ENCODE data around the gene DNAH9.

The DNAH9 gene

DNA sequence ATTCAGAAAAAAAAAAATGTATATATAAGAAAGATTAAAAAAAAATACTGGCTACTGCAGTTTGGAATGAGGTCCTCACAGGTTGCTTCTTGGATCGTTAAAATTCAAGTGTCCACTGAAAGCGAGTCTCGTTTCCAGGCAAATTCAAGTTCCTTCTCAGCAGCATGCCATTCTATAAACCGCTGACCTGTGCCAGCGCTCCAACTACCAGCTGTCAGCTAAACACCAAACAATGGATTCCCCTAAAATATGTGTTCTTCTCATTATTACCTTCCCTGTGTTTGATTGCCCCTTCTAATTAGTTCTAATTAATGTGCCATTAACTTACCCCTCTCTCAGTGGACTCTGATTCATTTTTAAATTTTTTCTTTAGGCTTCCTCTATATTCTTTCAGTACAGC is 92.4 kb downstream of the DNAH9 start:
- no peaks in the 10 kb centered on the region for H3K9me3 ChIP-seq (replicated peaks in 1 of 11)
- no peaks in the 10 kb centered on the region for H3K4me1 ChIP-seq
- no peak overlapping the region for H3K4me3 ChIP-seq
- no peak overlapping the region for H3K27ac ChIP-seq
- no peaks in the 10 kb centered on the region for H4K20me1 ChIP-seq
- TF ChIP-seq Cebpa-rat (IDR thresholded peaks at IDR 0.05) = no peak
- no peaks in the 10 kb centered on the region for H3K27me3 ChIP-seq
- no peak overlapping the region for H3K9ac ChIP-seq
- no peaks in the 10 kb centered on the region for H3K36me3 ChIP-seq
- no peak overlapping the region for H3K4me2 ChIP-seq

DNA sequence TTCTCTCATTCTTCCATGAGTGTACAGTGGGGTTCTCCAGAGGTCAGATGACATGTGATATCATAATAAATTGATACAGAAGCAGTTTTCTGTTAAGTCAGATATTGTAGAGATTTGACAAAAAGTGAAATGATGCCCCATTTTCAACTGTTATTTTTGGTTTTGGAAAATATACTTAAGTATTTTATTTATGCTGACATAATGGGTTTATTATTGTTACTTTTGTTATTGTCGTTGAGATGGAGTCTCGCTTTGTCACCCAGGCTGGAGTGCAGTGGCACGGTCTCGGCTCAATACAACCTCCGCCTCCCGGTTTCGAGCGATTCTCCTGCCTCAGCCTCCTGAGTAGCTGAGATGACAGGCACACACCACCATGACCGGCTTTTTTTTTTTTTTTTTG is 94.4 kb downstream of the DNAH9 start:
- Histone ChIP-seq H4K20me1 (no peaks in the 10 kb centered on the region), H3K9ac (no peak overlapping the region), H3K9me3 (replicated peaks in 1 of 11) (no peaks in the 10 kb centered on the region), H3K27ac (no peak overlapping the region), H3K27me3 (no peaks in the 10 kb centered on the region), H3K4me1 (no peaks in the 10 kb centered on the region), H3K4me2 (no peak overlapping the region), H3K36me3 (no peaks in the 10 kb centered on the region), H3K4me3 (no peak overlapping the region)
- no peak for TF ChIP-seq Cebpa-rat (IDR thresholded peaks at IDR 0.05)

DNA sequence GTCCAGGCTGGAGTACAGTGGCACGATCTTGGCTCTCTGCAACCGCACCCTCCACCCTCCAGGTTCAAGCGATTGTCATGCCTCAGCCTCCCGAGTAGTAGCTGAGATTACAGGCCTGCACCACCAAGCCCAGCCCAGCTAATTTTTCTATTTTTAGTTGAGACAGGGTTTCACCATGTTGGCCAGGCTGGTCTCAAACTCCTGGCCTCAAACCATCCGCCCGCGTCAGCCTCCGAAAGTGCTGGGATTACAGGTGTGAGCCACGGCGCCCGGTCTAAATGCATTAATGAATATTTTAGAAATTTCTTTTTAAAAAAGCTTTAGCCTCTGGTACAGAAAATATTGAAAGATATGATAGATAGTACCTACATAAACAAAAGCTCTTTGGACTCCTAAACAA is 95.0 kb downstream of the DNAH9 start:
- H4K20me1 ChIP-seq = no peaks in the 10 kb centered on the region
- H3K27ac ChIP-seq = no peak overlapping the region
- no peak overlapping the region for H3K4me3 ChIP-seq
- H3K9ac ChIP-seq = no peak overlapping the region
- H3K27me3 ChIP-seq = no peaks in the 10 kb centered on the region
- TF ChIP-seq Cebpa-rat (IDR thresholded peaks at IDR 0.05) = no peak
- no peaks in the 10 kb centered on the region for H3K9me3 ChIP-seq (replicated peaks in 1 of 11)
- H3K36me3 ChIP-seq = no peaks in the 10 kb centered on the region
- H3K4me1 ChIP-seq = no peaks in the 10 kb centered on the region
- no peak overlapping the region for H3K4me2 ChIP-seq

DNA sequence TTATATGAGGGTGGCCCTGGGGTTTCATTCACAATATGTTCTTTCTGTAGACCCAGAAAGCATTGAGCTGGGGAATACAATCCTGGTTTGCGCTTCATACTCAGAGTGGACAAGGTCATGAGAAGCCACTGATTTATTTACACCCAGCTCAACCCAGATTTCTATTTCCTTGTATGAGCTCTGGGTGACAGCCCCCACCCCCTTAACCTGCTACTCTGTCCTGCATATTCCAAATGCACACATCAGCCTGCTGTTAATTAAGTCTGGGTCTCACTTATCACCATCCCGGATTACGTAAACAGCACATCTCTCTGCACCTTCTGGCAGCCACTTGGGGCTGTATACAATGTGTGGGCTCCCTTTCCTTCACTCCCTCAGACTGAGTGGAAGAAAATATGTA is 102.4 kb downstream of the DNAH9 start:
- H3K36me3 ChIP-seq = no peaks in the 10 kb centered on the region
- no peak for TF ChIP-seq Cebpa-rat (IDR thresholded peaks at IDR 0.05)
- H3K9me3 ChIP-seq (replicated peaks in 1 of 11) = no peaks in the 10 kb centered on the region
- H3K4me2 ChIP-seq = no peak overlapping the region
- no peak overlapping the region for H3K9ac ChIP-seq
- no peaks in the 10 kb centered on the region for H3K27me3 ChIP-seq
- H3K4me3 ChIP-seq = no peak overlapping the region
- H4K20me1 ChIP-seq = no peaks in the 10 kb centered on the region
- H3K4me1 ChIP-seq = peaks cover 0 to 6% (median 0%) of the 10 kb centered on the region in 10 experiments; a peak in 1 of 20 replicates
- no peak overlapping the region for H3K27ac ChIP-seq

DNA sequence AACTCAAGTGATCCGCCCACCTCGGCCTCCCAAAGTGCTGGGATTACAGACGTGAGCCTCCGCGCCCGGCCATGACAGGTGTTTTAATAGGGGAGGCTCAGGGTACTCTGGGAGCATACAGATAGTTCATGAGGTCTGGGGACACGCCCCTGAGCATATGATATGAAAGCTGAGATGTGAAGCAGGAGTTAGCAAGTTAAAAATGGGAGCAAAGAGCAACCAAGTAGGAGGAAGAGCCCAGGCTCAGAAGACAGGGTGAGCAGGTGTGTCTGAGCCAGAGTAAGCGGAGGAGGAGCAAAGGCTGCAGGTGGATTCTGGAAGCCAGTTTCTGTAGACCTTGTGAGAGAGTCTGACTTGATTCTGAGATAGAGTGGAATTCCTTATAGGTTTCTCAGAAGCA is 103.6 kb downstream of the DNAH9 start:
- no peak overlapping the region for H3K27ac ChIP-seq
- H3K4me2 ChIP-seq = no peak overlapping the region
- no peak overlapping the region for H3K9ac ChIP-seq
- no peak for TF ChIP-seq Cebpa-rat (IDR thresholded peaks at IDR 0.05)
- H3K4me1 ChIP-seq = peaks cover 0 to 6% (median 0%) of the 10 kb centered on the region in 10 experiments; a peak in 1 of 20 replicates
- H3K27me3 ChIP-seq = no peaks in the 10 kb centered on the region
- H4K20me1 ChIP-seq = no peaks in the 10 kb centered on the region
- no peak overlapping the region for H3K4me3 ChIP-seq
- no peaks in the 10 kb centered on the region for H3K36me3 ChIP-seq
- H3K9me3 ChIP-seq (replicated peaks in 1 of 11) = no peaks in the 10 kb centered on the region

DNA sequence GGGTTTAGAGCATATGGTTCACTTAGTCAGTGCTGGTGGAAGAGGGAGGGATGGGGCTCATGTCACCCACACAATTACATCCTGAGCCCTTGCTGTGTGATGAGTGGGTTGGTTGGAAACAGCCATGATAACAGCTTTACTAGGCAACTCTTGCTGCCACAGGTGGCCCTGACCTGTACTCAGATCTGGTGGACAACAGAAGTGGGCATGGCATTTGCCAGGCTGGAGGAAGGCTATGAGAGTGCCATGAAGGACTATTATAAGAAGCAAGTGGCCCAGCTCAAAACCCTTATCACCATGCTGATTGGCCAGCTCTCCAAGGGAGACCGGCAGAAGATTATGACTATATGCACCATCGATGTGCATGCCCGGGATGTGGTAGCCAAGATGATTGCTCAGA is 105.8 kb downstream of the DNAH9 start:
- Histone ChIP-seq H3K36me3 (no peaks in the 10 kb centered on the region), H3K4me3 (no peak overlapping the region), H3K27me3 (no peaks in the 10 kb centered on the region), H3K4me2 (no peak overlapping the region), H3K9me3 (replicated peaks in 1 of 11) (no peaks in the 10 kb centered on the region), H3K27ac (no peak overlapping the region), H3K9ac (no peak overlapping the region), H3K4me1 (peaks cover 0 to 6% (median 0%) of the 10 kb centered on the region in 10 experiments; a peak in 1 of 20 replicates), H4K20me1 (no peaks in the 10 kb centered on the region)
- no peak for TF ChIP-seq Cebpa-rat (IDR thresholded peaks at IDR 0.05)

DNA sequence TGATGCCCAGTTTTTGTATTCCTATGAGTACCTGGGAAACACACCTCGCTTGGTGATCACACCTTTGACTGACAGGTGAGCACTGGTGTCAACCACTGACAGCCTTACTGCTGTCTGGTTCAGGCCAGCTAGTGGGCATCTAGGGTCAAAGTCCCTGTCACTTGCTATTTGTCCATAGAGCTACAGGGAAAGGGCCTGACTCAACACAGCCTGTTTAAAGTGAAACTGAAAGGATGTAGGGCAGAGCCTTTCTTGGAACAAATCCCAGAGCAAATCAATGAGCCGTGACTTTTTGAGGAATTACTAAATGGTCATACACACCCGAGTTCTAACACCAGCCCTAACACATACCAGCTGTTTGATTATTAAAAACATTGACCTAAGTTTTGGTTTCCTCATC is 106.8 kb downstream of the DNAH9 start:
- Histone ChIP-seq H3K4me3 (no peak overlapping the region), H3K4me2 (peak overlapping the region in 3 of 11 experiments; percentile 1 to 18 (median 5); a peak in 2 of 22 replicates), H3K27ac (no peak overlapping the region), H3K4me1 (peaks cover 0 to 6% (median 0%) of the 10 kb centered on the region in 10 experiments; a peak in 1 of 20 replicates), H3K36me3 (no peaks in the 10 kb centered on the region), H4K20me1 (no peaks in the 10 kb centered on the region), H3K9ac (no peak overlapping the region), H3K9me3 (replicated peaks in 1 of 11) (no peaks in the 10 kb centered on the region), H3K27me3 (no peaks in the 10 kb centered on the region)
- TF ChIP-seq Cebpa-rat (IDR thresholded peaks at IDR 0.05) = no peak

DNA sequence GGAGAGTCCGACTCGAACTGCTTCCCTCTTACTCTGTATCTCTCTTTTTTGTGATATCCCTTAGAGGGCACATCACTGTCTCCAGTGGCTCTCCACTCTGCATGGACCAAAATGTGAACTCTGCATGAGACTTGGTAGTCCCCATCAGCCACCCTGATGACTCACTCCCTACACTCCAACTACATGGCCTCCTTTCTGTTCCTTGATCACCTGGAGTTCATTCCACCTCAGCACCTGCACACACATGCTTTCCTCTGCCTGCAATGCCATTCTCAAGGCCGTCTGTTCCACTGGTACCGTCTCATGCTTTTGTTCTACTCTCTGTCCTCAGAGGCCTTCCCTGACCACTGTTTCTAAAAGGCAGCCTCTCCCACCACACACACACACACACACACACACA is 109.3 kb downstream of the DNAH9 start:
- H3K4me1 ChIP-seq = peaks cover 0 to 6% (median 0%) of the 10 kb centered on the region in 10 experiments; a peak in 1 of 20 replicates
- no peaks in the 10 kb centered on the region for H3K9me3 ChIP-seq (replicated peaks in 1 of 11)
- no peaks in the 10 kb centered on the region for H4K20me1 ChIP-seq
- no peak overlapping the region for H3K27ac ChIP-seq
- no peaks in the 10 kb centered on the region for H3K36me3 ChIP-seq
- H3K27me3 ChIP-seq = no peaks in the 10 kb centered on the region
- H3K4me2 ChIP-seq = no peak overlapping the region
- H3K4me3 ChIP-seq = no peak overlapping the region
- no peak for TF ChIP-seq Cebpa-rat (IDR thresholded peaks at IDR 0.05)
- H3K9ac ChIP-seq = no peak overlapping the region

DNA sequence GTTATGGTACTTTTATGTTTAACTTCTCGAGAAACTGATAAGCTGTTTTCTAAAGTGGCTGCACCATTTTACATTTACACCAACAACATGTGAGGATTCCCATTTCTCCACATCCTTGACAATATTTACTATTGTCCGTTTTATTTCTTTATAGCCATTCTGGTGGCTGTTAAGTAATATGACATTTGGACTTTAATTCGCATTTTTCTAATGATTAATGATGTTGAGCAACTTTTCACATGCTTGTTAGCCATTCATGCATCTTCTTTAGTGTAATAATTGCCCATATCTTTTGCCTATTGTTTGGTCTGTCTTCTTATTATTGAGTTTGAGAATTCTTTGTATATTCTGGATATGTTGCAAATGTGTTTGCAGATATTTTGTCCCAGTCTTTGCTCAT is 114.2 kb downstream of the DNAH9 start:
- Histone ChIP-seq H3K9me3 (replicated peaks in 1 of 11) (no peaks in the 10 kb centered on the region), H3K27ac (no peak overlapping the region), H3K4me2 (no peak overlapping the region), H3K27me3 (no peaks in the 10 kb centered on the region), H3K9ac (no peak overlapping the region), H3K4me3 (no peak overlapping the region), H3K4me1 (no peaks in the 10 kb centered on the region), H4K20me1 (no peaks in the 10 kb centered on the region), H3K36me3 (no peaks in the 10 kb centered on the region)
- TF ChIP-seq Cebpa-rat (IDR thresholded peaks at IDR 0.05) = no peak

DNA sequence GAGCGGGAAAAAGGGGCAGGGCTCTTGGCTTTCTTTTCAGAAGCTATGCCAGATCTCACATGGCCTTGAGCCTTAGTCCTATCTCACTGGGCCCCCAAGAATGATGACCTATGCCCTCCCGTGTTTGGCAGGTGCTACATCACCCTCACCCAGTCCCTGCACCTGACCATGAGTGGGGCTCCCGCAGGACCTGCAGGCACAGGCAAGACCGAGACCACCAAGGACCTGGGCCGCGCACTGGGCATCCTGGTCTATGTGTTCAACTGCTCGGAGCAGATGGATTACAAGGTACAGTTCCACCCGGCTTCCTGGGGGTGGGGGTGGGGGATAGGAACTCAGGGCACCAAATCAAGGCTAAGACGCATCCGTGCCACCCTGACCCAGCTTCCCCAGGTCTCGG is 120.9 kb downstream of the DNAH9 start:
- Histone ChIP-seq H3K9ac (no peak overlapping the region), H3K4me1 (no peaks in the 10 kb centered on the region), H3K27ac (no peak overlapping the region), H3K9me3 (replicated peaks in 1 of 11) (no peaks in the 10 kb centered on the region), H3K4me3 (no peak overlapping the region), H4K20me1 (no peaks in the 10 kb centered on the region), H3K4me2 (no peak overlapping the region), H3K27me3 (no peaks in the 10 kb centered on the region), H3K36me3 (no peaks in the 10 kb centered on the region)
- TF ChIP-seq Cebpa-rat (IDR thresholded peaks at IDR 0.05) = no peak

DNA sequence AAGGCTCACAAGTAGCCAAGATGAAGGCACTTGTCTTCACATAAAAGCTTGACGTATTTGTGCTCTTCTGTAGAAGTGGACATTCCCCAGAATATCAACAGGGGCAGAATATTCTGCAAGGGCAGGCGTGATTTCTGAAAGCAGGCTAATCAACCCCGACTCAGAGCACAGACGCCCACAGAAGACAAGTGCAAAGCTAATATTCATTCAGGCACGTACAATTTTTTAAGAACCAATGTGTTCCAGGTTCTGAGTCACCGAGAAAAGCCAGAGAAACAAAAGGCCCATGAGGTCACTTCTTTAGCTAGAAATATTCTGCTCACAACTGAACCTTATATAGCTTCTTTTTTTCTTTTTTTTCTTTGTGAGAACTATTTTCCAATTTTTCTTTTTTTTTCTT is 121.6 kb downstream of the DNAH9 start:
- H3K27ac ChIP-seq = no peak overlapping the region
- no peaks in the 10 kb centered on the region for H4K20me1 ChIP-seq
- H3K9me3 ChIP-seq (replicated peaks in 1 of 11) = no peaks in the 10 kb centered on the region
- H3K4me3 ChIP-seq = no peak overlapping the region
- no peaks in the 10 kb centered on the region for H3K27me3 ChIP-seq
- no peaks in the 10 kb centered on the region for H3K4me1 ChIP-seq
- H3K36me3 ChIP-seq = no peaks in the 10 kb centered on the region
- no peak for TF ChIP-seq Cebpa-rat (IDR thresholded peaks at IDR 0.05)
- no peak overlapping the region for H3K4me2 ChIP-seq
- no peak overlapping the region for H3K9ac ChIP-seq

Measured in BLaER1 treated with 17β-estradiol and CSF1 and Interleukin-3, amounts not matched to agents 10 nM and 100 nM (cell line).